HepG2 (cell line): ENCODE results near the gene EPB41L2. TPM values are rescaled to one million over a fixed set of nuclear protein-coding genes. Genes with fewer than 3 reads are reported as not detected.

Experiments used
- ATAC-seq: fragments of 200-7000 bp; cut with Tn5 transposase; 3 replicates; pipeline ENCODE4 v1.9.1; 2020; ENCODE audit warnings: mild to moderate bottlenecking, moderate library complexity
- BruUV-seq: library from RNA; stranded (reverse); fragments of 400-500 nt; replicated peaks from 2 replicates; lab custom pipeline; 2021; lab: Mats Ljungman, UMichigan
- CTCF ChIA-PET: fragments of 300-600 bp; formaldehyde crosslinking; extraction: SDS; loops from one replicate; lab custom pipeline; 2021; ENCODE audit warnings: low total read pairs, inconsistent platforms, low intra/inter-chr PET ratio; lab: Yijun Ruan, JAX
- POLR2A ChIA-PET: fragments of 350-600 bp; sonication (Branson Sonifier 250); formaldehyde crosslinking; loops from one replicate; lab custom pipeline; 2020; ENCODE audit warnings: antibody characterized with exemption, inconsistent platforms; lab: Yijun Ruan, JAX
- DNase-seq: peaks from one replicate; pipeline ENCODE4 v3.0.0-alpha.2; 2015; ENCODE audit warnings: low spot score
- FAIRE-seq: peaks from 3 replicates; lab custom pipeline; 2011; peaks lifted over from hg19 to GRCh38; lab: Jason Lieb, UNC
- H2AFZ ChIP-seq: one replicate; pipeline ENCODE4 v1.6.1; 2011; ENCODE audit warnings: low read length, inconsistent platforms
- H3K27ac ChIP-seq: fragments of 300-600 bp; 3 replicates; pipeline ENCODE4 v1.8.0; 2011; ENCODE audit warnings: mixed run types, mild to moderate bottlenecking, mixed read lengths, low read length, inconsistent platforms; ENCODE audit not compliant: insufficient read depth; ENCODE audit errors: extremely low read length
- H3K27me3 ChIP-seq, 2 experiments: fragments of 200-600 bp in 1 of 2; 2 replicates in 1 of 2; 3 replicates in 1 of 2; pipeline versions ENCODE4 v1.6.0 to v1.8.0; 2011; ENCODE audit warnings: low read length in 2 of 2, mild to moderate bottlenecking in 2 of 2, moderate library complexity in 2 of 2, inconsistent platforms in 1 of 2; ENCODE audit not compliant: insufficient read depth in 2 of 2, control insufficient read depth in 1 of 2
- H3K36me3 ChIP-seq, 2 experiments: fragments of 200-600 bp in 1 of 2; replicated peaks in 1 of 2; 2 replicates in 1 of 2; 3 replicates in 1 of 2; pipeline versions ENCODE4 v1.5.1 to v1.8.0; 2011; ENCODE audit warnings: low read length in 2 of 2, inconsistent platforms in 1 of 2; ENCODE audit not compliant: insufficient read depth in 2 of 2, control insufficient read depth in 1 of 2
- H3K4me1 ChIP-seq: 2 replicates; pipeline ENCODE4 v1.5.1; 2012; ENCODE audit warnings: low read length, inconsistent platforms; ENCODE audit not compliant: insufficient read depth
- H3K4me2 ChIP-seq: 2 replicates; pipeline ENCODE4 v1.6.0; 2011; ENCODE audit warnings: low read depth, low read length, inconsistent platforms
- H3K4me3 ChIP-seq, 3 experiments: fragments of 200-600 bp in 1 of 3; sonication (generic), shearing (Covaris generic) in 1 of 3; replicated peaks in 1 of 3; 2 replicates each; pipeline ENCODE4 v1.5.1; 2011 to 2016; ENCODE audit warnings: low read length in 3 of 3, inconsistent platforms in 2 of 3, low read depth in 2 of 3, mild to moderate bottlenecking in 2 of 3, control low read depth in 1 of 3, mixed read lengths in 1 of 3; ENCODE audit not compliant: insufficient read depth in 1 of 3
- H3K79me2 ChIP-seq: one replicate; pipeline ENCODE4 v1.6.1; 2011; ENCODE audit warnings: low read length, inconsistent platforms; ENCODE audit not compliant: insufficient read depth
- H3K9ac ChIP-seq: 2 replicates; pipeline ENCODE4 v1.6.0; 2011; ENCODE audit warnings: mild to moderate bottlenecking, low read depth, low read length, inconsistent platforms; ENCODE audit not compliant: insufficient read depth
- H3K9me3 ChIP-seq: 2 replicates; pipeline ENCODE4 v1.5.1; 2012; ENCODE audit warnings: mild to moderate bottlenecking, low read length
- H4K20me1 ChIP-seq: 2 replicates; pipeline ENCODE4 v1.6.0; 2011; ENCODE audit warnings: inconsistent platforms, mild to moderate bottlenecking, low read length, moderate library complexity; ENCODE audit not compliant: insufficient read depth
- ARID3A ChIP-seq: IDR thresholded peaks from 2 replicates; pipeline ENCODE4 v1.6.1; 2012; ENCODE audit warnings: low read depth, low read length, improper control_type of control experiment
- BCL6 ChIP-seq: IDR thresholded peaks from 2 replicates; pipeline ENCODE4 v1.6.1; 2016; ENCODE audit warnings: missing genetic modification reagents, missing compliant biosample characterization
- CEBPB ChIP-seq: IDR thresholded peaks from 2 replicates; pipeline ENCODE4 v1.6.1; 2011; ENCODE audit warnings: low read depth, low read length, improper control_type of control experiment, borderline replicate concordance
- CEBPG ChIP-seq: IDR thresholded peaks from 2 replicates; pipeline ENCODE4 v1.6.1; 2016
- FOSL2 ChIP-seq: sonication (generic); formaldehyde crosslinking; IDR thresholded peaks from 2 replicates; pipeline ENCODE4 v1.4.0; 2020; ENCODE audit warnings: missing genetic modification reagents
- GATA4 ChIP-seq: sonication (generic); IDR thresholded peaks from 2 replicates; pipeline ENCODE4 v1.6.1; 2016; ENCODE audit warnings: antibody characterized with exemption, low read depth, borderline replicate concordance
- GATAD2A ChIP-seq: IDR thresholded peaks from 2 replicates; pipeline ENCODE4 v1.6.1; 2016
- IRF9 ChIP-seq: sonication (generic); formaldehyde crosslinking; IDR thresholded peaks from 2 replicates; pipeline ENCODE4 v1.8.0; 2022; ENCODE audit warnings: missing genetic modification reagents, mild to moderate bottlenecking, borderline replicate concordance
- MEF2D ChIP-seq: sonication (generic); formaldehyde crosslinking; IDR thresholded peaks from 2 replicates; pipeline ENCODE4 v1.5.1; 2020; ENCODE audit warnings: mild to moderate bottlenecking, missing genetic modification reagents
- RARA ChIP-seq: IDR thresholded peaks from 2 replicates; pipeline ENCODE4 v1.6.1; 2016; ENCODE audit warnings: missing genetic modification reagents, missing compliant biosample characterization
- SAP130 ChIP-seq: IDR thresholded peaks from 2 replicates; pipeline ENCODE4 v1.6.1; 2016; ENCODE audit warnings: low read depth
- SOX13 ChIP-seq, 3 experiments: fragments of 450-650 bp in 1 of 3; sonication (generic) in 1 of 3; formaldehyde crosslinking in 1 of 3; IDR thresholded peaks in 2 of 3; conservative IDR thresholded peaks in 1 of 3; 2 replicates each; pipeline versions ENCODE4 v1.5.0 to v1.6.1; 2016 to 2020; ENCODE audit warnings: antibody characterized with exemption in 1 of 3, mild to moderate bottlenecking in 1 of 3, missing compliant biosample characterization in 1 of 3, missing genetic modification reagents in 1 of 3, moderate library complexity in 1 of 3
- TCF7 ChIP-seq: sonication (generic); IDR thresholded peaks from 2 replicates; pipeline ENCODE4 v1.6.1; 2016; ENCODE audit warnings: antibody characterized with exemption, low read depth
- ZBTB21 ChIP-seq: sonication (generic); formaldehyde crosslinking; IDR thresholded peaks from 2 replicates; pipeline ENCODE4 v1.4.0; 2020; ENCODE audit warnings: missing genetic modification reagents
- ZKSCAN8 ChIP-seq: IDR thresholded peaks from 2 replicates; pipeline ENCODE4 v1.6.1; 2016; ENCODE audit warnings: borderline replicate concordance, missing genetic modification reagents, missing compliant biosample characterization
- ZNF138 ChIP-seq: sonication (generic); formaldehyde crosslinking; IDR thresholded peaks from 2 replicates; pipeline ENCODE4 v1.5.0; 2020; ENCODE audit warnings: mild to moderate bottlenecking, low read depth, missing genetic modification reagents
- ZSCAN20 ChIP-seq: sonication (generic); formaldehyde crosslinking; IDR thresholded peaks from 2 replicates; pipeline ENCODE4 v1.4.0; 2020; ENCODE audit warnings: missing genetic modification reagents, mild to moderate bottlenecking, borderline replicate concordance
- WGBS: methylation state at CpG from one replicate; pipeline ENCODE4 v1.1.6; 2017; ENCODE audit warnings: low lambda C conversion rate; 5-methylcytosine and 5-hydroxymethylcytosine counted together
- in situ Hi-C: cut with HindIII; loops from 2 replicates; pipeline ENCODE4 v1.10.0; 2017; ENCODE audit warnings: low pct_unique_long_range_greater_than_20kb; ENCODE audit not compliant: extremely low pct_ligation_motif_present
- intact Hi-C: fragments of 100-400 bp; cut with micrococcal nuclease; formaldehyde crosslinking; loops from one replicate; pipeline ENCODE4 v1.10.0; 2022; ENCODE audit not compliant: unreplicated experiment
- polyA plus RNA-seq, 8 experiments: library from polyadenylated mRNA; depleted of rRNA in 3 of 8; stranded (reverse) in 7 of 8; unstranded in 1 of 8; fragments of >200 nt; fragmentation: Illumina TruSeq in 4 of 8; extraction: Trizol in 4 of 8; gene quantifications; 2 replicates each; pipeline versions ENCODE4 v1.2.1 to v1.2.3, GENCODE V29; 2011 to 2016; ENCODE audit warnings: low read depth in 4 of 8, missing spikeins in 1 of 8, mixed read lengths in 1 of 8; ENCODE audit not compliant: insufficient read depth in 1 of 8
- total RNA-seq, 5 experiments: library from RNA; depleted of rRNA; stranded (reverse); fragments of >200 nt; fragmentation: Illumina TruSeq; extraction: Trizol; gene quantifications; 2 replicates each; pipeline ENCODE4 v1.2.3, GENCODE V29; 2016; ENCODE audit warnings: low read depth in 1 of 5
- TF ChIP-seq, protein P1 (sequence below): sonication (generic); formaldehyde crosslinking; IDR thresholded peaks from 2 replicates; pipeline ENCODE4 v1.4.0; 2020; ENCODE audit warnings: missing genetic modification reagents, borderline replicate concordance
- TF ChIP-seq, protein P2 (sequence below): sonication (generic); formaldehyde crosslinking; IDR thresholded peaks from 2 replicates; pipeline ENCODE4 v1.4.0; 2020; ENCODE audit warnings: missing genetic modification reagents

EPB41L2 gene
- total and polyA plus RNA-seq, 2 of the 13 experiments (the other 11 are each of a cell fraction or from before 2014, with no cell fraction given), result 41.7 to 56.4 TPM

DNA sequence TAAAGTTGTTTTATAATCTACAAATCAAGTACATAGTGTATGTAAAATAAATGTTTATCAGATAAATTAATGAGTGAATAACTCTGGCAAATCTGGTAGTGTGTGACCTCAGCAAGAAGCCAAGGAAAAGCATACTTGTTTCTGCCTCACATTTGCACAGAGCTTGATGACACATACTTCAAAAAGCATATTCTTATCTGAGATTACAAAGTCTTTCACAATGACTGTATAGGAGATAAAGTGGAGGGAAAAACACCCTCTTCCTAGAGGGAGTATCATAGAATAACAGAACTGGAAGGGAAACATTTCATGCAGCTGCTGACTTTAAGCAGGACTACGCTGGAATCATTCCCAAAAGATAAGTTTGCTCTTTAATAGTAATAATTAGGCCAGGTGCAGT lies 44.1 kb upstream of the EPB41L2 start:
- no peak overlapping the region for H3K4me3 ChIP-seq
- no peak overlapping the region for H3K9ac ChIP-seq
- H3K27me3 ChIP-seq, result peaks cover 0 to 1% of the 10 kb centered on the region in 2 experiments; a peak in 1 of 5 replicates
- ChIA-PET POLR2A (no interaction called here), CTCF (no interaction called here)
- H3K36me3 ChIP-seq, result no peaks in the 10 kb centered on the region
- BruUV-seq, result no TSS peak
- in situ Hi-C loops (no loop called here), intact Hi-C loops (loop anchor here (2.0 kb wide), 1 partner anchor 42 kb away; no protein-coding TSS in a partner anchor)
- DNase-seq (peak; percentile 80), FAIRE-seq (no peak), ATAC-seq (peak; percentile 80)
- H3K79me2 ChIP-seq, result no peaks in the 10 kb centered on the region
- H3K27ac ChIP-seq, result no peak overlapping the region
- WGBS, result 4% methylated on average over 1 of the region's 1 CpG
- no peak overlapping the region for H2AFZ ChIP-seq
- peaks cover 47% of the 10 kb centered on the region for H3K4me1 ChIP-seq
- no peaks in the 10 kb centered on the region for H3K9me3 ChIP-seq
- no peaks in the 10 kb centered on the region for H4K20me1 ChIP-seq
- H3K4me2 ChIP-seq, result no peak overlapping the region
- 0 out of 2 replicates have a peak, but pooled peaks have one; percentile 9 for TF ChIP-seq RARA (CRISPR knock-in tag)
- no peak for TF ChIP-seq SOX13 (IDR thresholded peaks at IDR 0.05)
- TF ChIP-seq SOX13 (CRISPR knock-in tag; conservative IDR thresholded peaks at IDR 0.05 in 1 of 2, IDR thresholded peaks at IDR 0.05 in 1 of 2), result peak in 1 of 2 experiments; percentile 29; a peak in 1 of 4 replicates
- TF ChIP-seq, protein P1, sequence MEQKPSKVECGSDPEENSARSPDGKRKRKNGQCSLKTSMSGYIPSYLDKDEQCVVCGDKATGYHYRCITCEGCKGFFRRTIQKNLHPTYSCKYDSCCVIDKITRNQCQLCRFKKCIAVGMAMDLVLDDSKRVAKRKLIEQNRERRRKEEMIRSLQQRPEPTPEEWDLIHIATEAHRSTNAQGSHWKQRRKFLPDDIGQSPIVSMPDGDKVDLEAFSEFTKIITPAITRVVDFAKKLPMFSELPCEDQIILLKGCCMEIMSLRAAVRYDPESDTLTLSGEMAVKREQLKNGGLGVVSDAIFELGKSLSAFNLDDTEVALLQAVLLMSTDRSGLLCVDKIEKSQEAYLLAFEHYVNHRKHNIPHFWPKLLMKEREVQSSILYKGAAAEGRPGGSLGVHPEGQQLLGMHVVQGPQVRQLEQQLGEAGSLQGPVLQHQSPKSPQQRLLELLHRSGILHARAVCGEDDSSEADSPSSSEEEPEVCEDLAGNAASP (CRISPR knock-in tag), result peak; percentile 19; the same call in 1 of the 2 replicates
- TF ChIP-seq IRF9 (CRISPR knock-in tag), result no peak
- peak; percentile 59 for TF ChIP-seq TCF7
- TF ChIP-seq SAP130 (CRISPR knock-in tag), result peak; percentile 47; the same call in 1 of the 2 replicates
- TF ChIP-seq CEBPB, result peak; percentile 84
- peak; percentile 54; the same call in 1 of the 2 replicates for TF ChIP-seq GATA4
- no peak for TF ChIP-seq MEF2D (CRISPR knock-in tag)
- TF ChIP-seq ZBTB21 (CRISPR knock-in tag), result peak; percentile 35; the same call in 1 of the 2 replicates
- peak; percentile 58 for TF ChIP-seq CEBPG (CRISPR knock-in tag)
- TF ChIP-seq ARID3A, result peak; percentile 70; the same call in 1 of the 2 replicates
- no peak for TF ChIP-seq ZNF138 (CRISPR knock-in tag)
- TF ChIP-seq BCL6 (CRISPR knock-in tag), result peak; percentile 87
- no peak for TF ChIP-seq ZSCAN20
- TF ChIP-seq GATAD2A (CRISPR knock-in tag), result peak; percentile 59; the same call in 1 of the 2 replicates
- TF ChIP-seq ZKSCAN8 (CRISPR knock-in tag), result no peak
- TF ChIP-seq, protein P2, sequence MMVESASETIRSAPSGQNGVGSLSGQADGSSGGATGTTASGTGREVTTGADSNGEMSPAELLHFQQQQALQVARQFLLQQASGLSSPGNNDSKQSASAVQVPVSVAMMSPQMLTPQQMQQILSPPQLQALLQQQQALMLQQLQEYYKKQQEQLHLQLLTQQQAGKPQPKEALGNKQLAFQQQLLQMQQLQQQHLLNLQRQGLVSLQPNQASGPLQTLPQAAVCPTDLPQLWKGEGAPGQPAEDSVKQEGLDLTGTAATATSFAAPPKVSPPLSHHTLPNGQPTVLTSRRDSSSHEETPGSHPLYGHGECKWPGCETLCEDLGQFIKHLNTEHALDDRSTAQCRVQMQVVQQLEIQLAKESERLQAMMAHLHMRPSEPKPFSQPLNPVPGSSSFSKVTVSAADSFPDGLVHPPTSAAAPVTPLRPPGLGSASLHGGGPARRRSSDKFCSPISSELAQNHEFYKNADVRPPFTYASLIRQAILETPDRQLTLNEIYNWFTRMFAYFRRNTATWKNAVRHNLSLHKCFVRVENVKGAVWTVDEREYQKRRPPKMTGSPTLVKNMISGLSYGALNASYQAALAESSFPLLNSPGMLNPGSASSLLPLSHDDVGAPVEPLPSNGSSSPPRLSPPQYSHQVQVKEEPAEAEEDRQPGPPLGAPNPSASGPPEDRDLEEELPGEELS, result no peak
- peak; percentile 68; the same call in 1 of the 2 replicates for TF ChIP-seq FOSL2 (CRISPR knock-in tag)
